ENCODE measurements around the gene DHX58.

Gene DHX58

DNA sequence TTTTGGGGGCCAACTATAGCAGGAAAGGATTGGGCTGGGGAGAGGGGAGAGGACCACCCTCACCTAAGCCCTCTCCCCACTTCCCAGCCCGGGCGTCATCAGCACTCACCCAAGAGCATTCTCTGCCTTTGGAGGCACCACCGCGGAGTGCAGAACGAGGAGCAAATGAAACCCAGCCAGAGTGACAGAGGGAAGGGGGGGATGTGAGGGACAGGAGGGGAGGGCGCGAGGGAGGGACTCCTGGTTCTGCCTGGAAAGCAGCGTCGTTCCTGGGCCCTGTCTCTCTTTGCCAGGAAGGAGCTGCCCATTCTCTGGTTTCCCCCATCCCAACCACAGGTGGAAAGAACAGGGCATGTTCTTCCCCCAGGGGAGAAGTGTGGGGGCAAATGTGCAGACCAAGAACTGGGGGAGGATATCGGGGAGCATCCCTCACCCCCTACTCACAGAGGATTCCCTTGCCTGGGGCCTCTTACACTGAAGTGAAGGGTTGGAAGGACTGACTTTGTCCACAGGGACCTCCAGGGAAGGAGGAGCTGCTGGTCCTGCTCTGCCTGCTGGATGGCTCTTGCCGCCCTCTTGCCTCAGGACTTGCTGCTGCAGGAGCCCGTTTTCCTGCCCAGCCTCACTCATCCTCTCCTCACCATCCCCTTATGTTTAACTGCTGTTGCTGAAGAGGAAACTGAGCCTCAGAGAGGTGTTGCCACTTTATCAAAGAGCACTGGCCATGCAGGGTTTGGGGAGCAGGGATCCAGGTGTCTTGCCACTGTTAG is 58.6 kb downstream of the DHX58 start:
- DNase-seq (ENCODE audit: low read depth) = no peak

DNA sequence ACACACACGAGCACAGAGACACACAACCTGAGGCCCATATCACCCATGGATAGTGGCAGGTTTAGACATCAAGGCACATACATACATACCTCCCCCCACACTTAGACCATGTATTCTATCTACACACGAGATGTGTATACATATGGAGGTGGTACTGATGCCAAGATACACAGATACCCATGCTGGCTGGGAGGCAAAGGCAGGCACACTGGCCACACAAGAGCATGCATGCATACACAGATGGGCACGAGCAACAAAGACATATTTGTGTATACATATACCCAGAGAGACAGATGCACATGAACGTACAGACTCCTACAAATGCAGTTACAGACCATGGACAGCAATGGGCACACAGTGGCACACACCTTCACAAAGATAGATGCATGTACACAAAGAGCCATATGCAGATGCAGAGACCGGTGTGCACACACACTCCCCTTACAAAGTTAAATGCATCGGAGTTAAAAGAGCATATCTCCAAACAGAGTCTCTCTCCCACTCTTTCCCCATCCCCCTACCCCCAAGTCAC is 60.1 kb downstream of the DHX58 start:
- DNase-seq (ENCODE audit: low read depth) = no peak

- DNase-seq (ENCODE audit: low read depth) = no peak
Measured at GRCh38 chr17:42051645-42052044, 60.9 kb downstream of the DHX58 start.
